ENCODE results near the gene CUEDC1. TPM values are rescaled to one million over a fixed set of nuclear protein-coding genes. Genes with fewer than 3 reads are reported as not detected.

The CUEDC1 gene
- total and polyA plus RNA-seq, 4 donors, result 19.7 to 55.7 (median 29.2) TPM

DNA sequence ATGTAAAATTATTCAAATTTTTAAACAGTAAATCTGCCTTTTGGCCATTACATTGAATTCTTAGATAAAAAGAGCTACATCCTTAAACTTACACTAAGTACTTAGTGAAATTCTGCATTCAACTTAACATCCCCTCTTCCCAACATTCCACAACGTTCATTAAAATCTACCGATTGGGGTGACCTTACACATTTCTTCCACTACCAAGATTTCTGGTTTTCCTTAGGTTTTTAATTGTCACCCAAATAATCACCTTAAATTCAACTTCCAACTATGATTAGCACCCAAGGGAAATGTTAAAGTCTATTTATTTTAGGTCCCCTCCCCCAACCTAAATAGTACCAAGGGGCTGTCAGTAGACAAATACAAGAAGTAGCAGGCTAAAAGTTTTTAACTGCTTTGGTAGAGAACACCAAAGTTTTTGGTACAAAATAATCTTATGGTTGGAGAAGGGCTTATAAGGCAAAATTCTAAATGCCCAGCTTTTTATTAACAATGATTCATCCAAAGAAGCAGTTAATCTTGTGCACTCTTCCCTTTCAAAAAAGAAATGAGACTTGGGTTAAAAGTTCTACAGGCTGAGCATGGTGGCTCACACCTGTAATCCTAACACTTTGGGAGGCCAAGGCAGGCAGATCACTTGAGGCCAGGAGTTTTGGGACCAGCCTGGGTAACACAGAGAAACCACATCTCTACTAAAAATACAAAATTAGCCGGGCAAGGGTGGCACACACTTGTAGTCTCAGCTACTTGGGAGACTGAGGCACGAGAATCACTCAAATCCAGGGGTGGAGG lies 47.1 kb upstream of the CUEDC1 start:
- TF ChIP-seq, protein P1, sequence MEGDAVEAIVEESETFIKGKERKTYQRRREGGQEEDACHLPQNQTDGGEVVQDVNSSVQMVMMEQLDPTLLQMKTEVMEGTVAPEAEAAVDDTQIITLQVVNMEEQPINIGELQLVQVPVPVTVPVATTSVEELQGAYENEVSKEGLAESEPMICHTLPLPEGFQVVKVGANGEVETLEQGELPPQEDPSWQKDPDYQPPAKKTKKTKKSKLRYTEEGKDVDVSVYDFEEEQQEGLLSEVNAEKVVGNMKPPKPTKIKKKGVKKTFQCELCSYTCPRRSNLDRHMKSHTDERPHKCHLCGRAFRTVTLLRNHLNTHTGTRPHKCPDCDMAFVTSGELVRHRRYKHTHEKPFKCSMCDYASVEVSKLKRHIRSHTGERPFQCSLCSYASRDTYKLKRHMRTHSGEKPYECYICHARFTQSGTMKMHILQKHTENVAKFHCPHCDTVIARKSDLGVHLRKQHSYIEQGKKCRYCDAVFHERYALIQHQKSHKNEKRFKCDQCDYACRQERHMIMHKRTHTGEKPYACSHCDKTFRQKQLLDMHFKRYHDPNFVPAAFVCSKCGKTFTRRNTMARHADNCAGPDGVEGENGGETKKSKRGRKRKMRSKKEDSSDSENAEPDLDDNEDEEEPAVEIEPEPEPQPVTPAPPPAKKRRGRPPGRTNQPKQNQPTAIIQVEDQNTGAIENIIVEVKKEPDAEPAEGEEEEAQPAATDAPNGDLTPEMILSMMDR (IDR thresholded peaks at IDR 0.05; ENCODE audit: control extremely low read depth, extremely low read depth), result no peak
- peaks cover 2 to 37% (median 16%) of the 10 kb centered on the region in 5 donors for H3K4me1 ChIP-seq (ENCODE audit: control insufficient read depth in 5 of 5, insufficient read depth in 5 of 5, low read length in 5 of 5)
- peaks cover 7 to 54% (median 24%) of the 10 kb centered on the region in 4 donors for H3K36me3 ChIP-seq (ENCODE audit: control insufficient read depth in 4 of 4, insufficient read depth in 4 of 4, low read length in 4 of 4)
- WGBS, 2 donors, result 71 to 79% methylated on average over 4 of the region's 4 CpGs
- no peak overlapping the region for H3K9ac ChIP-seq (ENCODE audit: insufficient read depth in 1 of 2, low read length in 2 of 2)
- H3K4me3 ChIP-seq, result no peak overlapping the region
- H3K9me3 ChIP-seq (ENCODE audit: control insufficient read depth in 4 of 4, insufficient read depth in 3 of 4, low read length in 3 of 4), result no peaks in the 10 kb centered on the region
- ATAC-seq (ENCODE audit: insufficient read depth, low FRiP score) (no peak), DNase-seq (no peak)
- no peaks in the 10 kb centered on the region for H3K27me3 ChIP-seq (ENCODE audit: control insufficient read depth in 3 of 3, insufficient read depth in 3 of 3, low read length in 2 of 3)
- no peak overlapping the region for H3K27ac ChIP-seq (ENCODE audit: low read depth in 1 of 2, low read length in 1 of 2)

DNA sequence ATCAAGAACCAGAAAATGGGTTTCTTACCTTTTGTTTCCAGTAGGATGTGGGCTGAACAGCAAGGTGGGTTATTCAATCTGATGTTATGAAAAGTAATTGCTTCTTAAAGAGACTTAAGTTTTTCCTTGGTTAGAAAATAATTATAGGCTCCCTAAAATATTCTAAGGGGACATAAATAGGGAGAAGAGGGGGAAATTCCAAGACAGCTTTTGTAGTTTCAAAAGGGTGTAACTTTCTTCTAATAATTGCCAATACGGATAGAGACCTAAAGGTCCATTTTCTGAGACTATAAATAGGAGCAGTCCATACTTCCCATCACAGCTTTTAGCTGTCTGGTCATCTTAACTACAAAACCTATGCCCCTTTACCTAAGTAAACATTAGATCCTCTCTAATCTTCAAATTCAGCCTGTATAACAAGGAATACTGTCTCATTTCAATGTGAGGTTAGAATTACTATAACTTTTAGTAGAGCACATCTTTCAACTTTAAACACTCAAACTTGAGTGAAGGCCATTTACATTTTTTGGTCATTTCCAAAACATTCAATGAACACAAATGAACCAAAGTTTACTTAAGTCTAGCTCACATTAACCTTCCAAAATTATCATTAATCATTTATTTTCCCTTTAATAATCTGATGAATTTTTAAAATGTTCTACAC lies 46.4 kb upstream of the CUEDC1 start:
- WGBS, 2 donors, result 32 to 54% methylated on average over 1 of the region's 1 CpG
- Histone ChIP-seq H3K27me3 (ENCODE audit: control insufficient read depth in 3 of 3, insufficient read depth in 3 of 3, low read length in 2 of 3) (no peaks in the 10 kb centered on the region), H3K9ac (ENCODE audit: insufficient read depth in 1 of 2, low read length in 2 of 2) (no peak overlapping the region), H3K27ac (ENCODE audit: low read depth in 1 of 2, low read length in 1 of 2) (no peak overlapping the region), H3K36me3 (ENCODE audit: control insufficient read depth in 4 of 4, insufficient read depth in 4 of 4, low read length in 4 of 4) (peaks cover 7 to 60% (median 23%) of the 10 kb centered on the region in 4 donors), H3K9me3 (ENCODE audit: control insufficient read depth in 4 of 4, insufficient read depth in 3 of 4, low read length in 3 of 4) (no peaks in the 10 kb centered on the region), H3K4me3 (no peak overlapping the region), H3K4me1 (ENCODE audit: control insufficient read depth in 5 of 5, insufficient read depth in 5 of 5, low read length in 5 of 5) (peaks cover 2 to 37% (median 16%) of the 10 kb centered on the region in 5 donors)
- ATAC-seq (ENCODE audit: insufficient read depth, low FRiP score) (no peak), DNase-seq (no peak)
- TF ChIP-seq, protein P1 (IDR thresholded peaks at IDR 0.05; ENCODE audit: control extremely low read depth, extremely low read depth), result no peak

DNA sequence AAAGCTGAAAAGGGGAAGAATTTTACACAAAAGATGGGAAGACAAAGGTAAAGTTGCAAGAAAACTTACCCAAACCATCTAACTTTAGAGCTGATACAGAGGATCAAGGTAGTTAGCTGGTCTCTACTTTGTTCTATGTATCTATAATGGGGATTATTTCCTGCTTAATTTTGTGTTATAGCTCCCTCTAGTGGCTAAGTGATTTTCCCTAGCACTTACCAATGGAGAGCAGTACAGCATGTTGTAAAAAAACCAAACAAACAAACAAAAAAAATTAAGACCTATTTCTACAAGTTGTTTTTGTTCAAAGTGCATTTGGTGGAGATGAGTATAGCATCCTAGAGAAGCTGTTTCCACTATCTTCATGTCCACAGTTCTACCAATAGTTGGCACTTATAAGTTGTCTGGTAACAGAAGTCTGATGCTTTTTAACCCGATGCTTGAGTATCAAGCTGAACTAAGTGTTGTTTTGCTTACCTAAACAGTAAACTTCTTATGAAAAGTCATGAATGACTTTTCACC lies 44.3 kb upstream of the CUEDC1 start:
- no peak overlapping the region for H3K27ac ChIP-seq (ENCODE audit: low read depth in 1 of 2, low read length in 1 of 2)
- peaks cover 0 to 31% (median 2%) of the 10 kb centered on the region in 5 donors for H3K4me1 ChIP-seq (ENCODE audit: control insufficient read depth in 5 of 5, insufficient read depth in 5 of 5, low read length in 5 of 5)
- peaks cover 7 to 45% (median 18%) of the 10 kb centered on the region in 4 donors for H3K36me3 ChIP-seq (ENCODE audit: control insufficient read depth in 4 of 4, insufficient read depth in 4 of 4, low read length in 4 of 4)
- DNase-seq (peak in 2 of 3 donors; percentile 89 to 90), ATAC-seq (ENCODE audit: insufficient read depth, low FRiP score) (no peak)
- H3K27me3 ChIP-seq (ENCODE audit: control insufficient read depth in 3 of 3, insufficient read depth in 3 of 3, low read length in 2 of 3), result no peaks in the 10 kb centered on the region
- H3K4me3 ChIP-seq, result no peak overlapping the region
- WGBS, 2 donors, result 65 to 75% methylated on average over 1 of the region's 1 CpG
- no peaks in the 10 kb centered on the region for H3K9me3 ChIP-seq (ENCODE audit: control insufficient read depth in 4 of 4, insufficient read depth in 3 of 4, low read length in 3 of 4)
- TF ChIP-seq, protein P1 (IDR thresholded peaks at IDR 0.05; ENCODE audit: control extremely low read depth, extremely low read depth), result peak; percentile 66
- H3K9ac ChIP-seq (ENCODE audit: insufficient read depth in 1 of 2, low read length in 2 of 2), result no peak overlapping the region

Measured in lung (tissue), 12 donors.